ENCODE data around the gene TMIGD3. TPM values are rescaled to one million over a fixed set of nuclear protein-coding genes. Genes with fewer than 3 reads are reported as not detected.

Gene TMIGD3
- total and polyA plus RNA-seq, 2 donors (not counting 1 experiment from before 2014, with no cell fraction given), result not detected

- TF ChIP-seq EZH2 (IDR thresholded peaks at IDR 0.05; ENCODE audit: low read length, missing control alignments), result no peak
- TF ChIP-seq CTCF (conservative IDR thresholded peaks at IDR 0.05 in 1 of 2, IDR thresholded peaks at IDR 0.05 in 1 of 2; ENCODE audit: low read depth in 1 of 2, low read length in 2 of 2), result no peak
- peak in 1 of 2 donors; percentile 40 for DNase-seq (ENCODE audit: low read depth in 2 of 2)
- Histone ChIP-seq H3K36me3 (ENCODE audit: control insufficient read depth, insufficient read depth, low read length) (no peaks in the 10 kb centered on the region), H3K27me3 (ENCODE audit: control insufficient read depth, insufficient read depth, low read length) (no peaks in the 10 kb centered on the region), H3K9ac (ENCODE audit: insufficient read depth, low read length) (no peak overlapping the region), H3K4me2 (ENCODE audit: extremely low read depth, insufficient read depth, low read length) (no peak overlapping the region), H3K4me1 (ENCODE audit: control insufficient read depth, extremely low read depth, insufficient read depth, low read length) (peaks cover 9% of the 10 kb centered on the region), H3K9me3 (ENCODE audit: control insufficient read depth, insufficient read depth, low read depth, low read length) (no peaks in the 10 kb centered on the region), H3K4me3 (replicated peaks in 1 of 4; ENCODE audit: control extremely low read depth in 1 of 4, insufficient read depth in 1 of 4, low read depth in 3 of 4, low read length in 4 of 4) (no peak overlapping the region), H2AFZ (ENCODE audit: low read length) (no peak overlapping the region), H3K27ac (ENCODE audit: insufficient read depth, low read length) (no peak overlapping the region), H3K79me2 (ENCODE audit: control insufficient read depth, insufficient read depth, low read length) (no peaks in the 10 kb centered on the region), H4K20me1 (ENCODE audit: control insufficient read depth, extremely low read depth, insufficient read depth, low read length) (no peaks in the 10 kb centered on the region)
Measured at GRCh38 chr1:111509997-111510375, 6.6 kb upstream of the TMIGD3 start.

- Histone ChIP-seq H4K20me1 (ENCODE audit: control insufficient read depth, extremely low read depth, insufficient read depth, low read length) (no peaks in the 10 kb centered on the region), H3K4me3 (replicated peaks in 1 of 4; ENCODE audit: control extremely low read depth in 1 of 4, insufficient read depth in 1 of 4, low read depth in 3 of 4, low read length in 4 of 4) (peak overlapping the region in 3 of 4 experiments; percentile 1 to 41 (median 19)), H3K4me1 (ENCODE audit: control insufficient read depth, extremely low read depth, insufficient read depth, low read length) (peaks cover 9% of the 10 kb centered on the region)
Measured at GRCh38 chr1:111507411-111508201, 4.2 kb upstream of the TMIGD3 start.

GRCh38 chr1:111506561-111506960, 3.1 kb upstream of the TMIGD3 start:
- Histone ChIP-seq H3K4me3 (replicated peaks in 1 of 4; ENCODE audit: control extremely low read depth in 1 of 4, insufficient read depth in 1 of 4, low read depth in 3 of 4, low read length in 4 of 4) (no peak overlapping the region), H3K27ac (ENCODE audit: insufficient read depth, low read length) (no peak overlapping the region), H3K4me2 (ENCODE audit: extremely low read depth, insufficient read depth, low read length) (no peak overlapping the region), H3K36me3 (ENCODE audit: control insufficient read depth, insufficient read depth, low read length) (no peaks in the 10 kb centered on the region), H2AFZ (ENCODE audit: low read length) (no peak overlapping the region), H3K4me1 (ENCODE audit: control insufficient read depth, extremely low read depth, insufficient read depth, low read length) (peaks cover 9% of the 10 kb centered on the region), H3K9ac (ENCODE audit: insufficient read depth, low read length) (no peak overlapping the region), H4K20me1 (ENCODE audit: control insufficient read depth, extremely low read depth, insufficient read depth, low read length) (no peaks in the 10 kb centered on the region), H3K9me3 (ENCODE audit: control insufficient read depth, insufficient read depth, low read depth, low read length) (no peaks in the 10 kb centered on the region), H3K79me2 (ENCODE audit: control insufficient read depth, insufficient read depth, low read length) (no peaks in the 10 kb centered on the region), H3K27me3 (ENCODE audit: control insufficient read depth, insufficient read depth, low read length) (no peaks in the 10 kb centered on the region)
- TF ChIP-seq EZH2 (IDR thresholded peaks at IDR 0.05; ENCODE audit: low read length, missing control alignments), result no peak
- TF ChIP-seq CTCF (conservative IDR thresholded peaks at IDR 0.05 in 1 of 2, IDR thresholded peaks at IDR 0.05 in 1 of 2; ENCODE audit: low read depth in 1 of 2, low read length in 2 of 2), result no peak
- no peak for DNase-seq (ENCODE audit: low read depth in 2 of 2)

More at GRCh38 chr1:111507411-111508201, 4.2 kb upstream of the TMIGD3 start:
- Histone ChIP-seq H2AFZ (ENCODE audit: low read length) (peak overlapping the region; percentile 95), H3K36me3 (ENCODE audit: control insufficient read depth, insufficient read depth, low read length) (no peaks in the 10 kb centered on the region), H3K27me3 (ENCODE audit: control insufficient read depth, insufficient read depth, low read length) (no peaks in the 10 kb centered on the region), H3K9me3 (ENCODE audit: control insufficient read depth, insufficient read depth, low read depth, low read length) (no peaks in the 10 kb centered on the region), H3K9ac (ENCODE audit: insufficient read depth, low read length) (peak overlapping the region; percentile 59), H3K4me2 (ENCODE audit: extremely low read depth, insufficient read depth, low read length) (peak overlapping the region; percentile 84), H3K79me2 (ENCODE audit: control insufficient read depth, insufficient read depth, low read length) (no peaks in the 10 kb centered on the region), H3K27ac (ENCODE audit: insufficient read depth, low read length) (peak overlapping the region; percentile 92)
- DNase-seq (ENCODE audit: low read depth in 2 of 2), result peak; percentile 50 to 54
- no peak for TF ChIP-seq EZH2 (IDR thresholded peaks at IDR 0.05; ENCODE audit: low read length, missing control alignments)
- TF ChIP-seq CTCF (conservative IDR thresholded peaks at IDR 0.05 in 1 of 2, IDR thresholded peaks at IDR 0.05 in 1 of 2; ENCODE audit: low read depth in 1 of 2, low read length in 2 of 2), result no peak

Measured in fibroblast of lung (primary cell).